Measurements from ENCODE around the gene SHMT1. TPM values are rescaled to one million over a fixed set of nuclear protein-coding genes. Genes with fewer than 3 reads are reported as not detected.
"Not testable (repeated sequence)": the region's sequence is repeated elsewhere in the genome, so short reads cannot be mapped to it uniquely, and the experiment has no call there.

Gene SHMT1
- total and polyA plus RNA-seq, 2 donors, result 16.1 to 34.2 TPM

- DNase-seq (ENCODE audit: low read depth in 6 of 9, low spot score in 9 of 9), result not testable (repeated sequence)
Observed at GRCh38 chr17:18298061-18298460, 65.3 kb downstream of the SHMT1 start.

GRCh38 chr17:18291718-18292540 lies 71.4 kb downstream of the SHMT1 start:
- Histone ChIP-seq H3K4me1 (ENCODE audit: control insufficient read depth in 2 of 2, insufficient read depth in 2 of 2, low read length in 2 of 2) (no peaks in the 10 kb centered on the region), H3K36me3 (ENCODE audit: control insufficient read depth in 2 of 2, insufficient read depth in 2 of 2, low read length in 1 of 2) (peaks cover 68 to 72% of the 10 kb centered on the region in 2 donors), H3K4me3 (ENCODE audit: low read length in 2 of 2) (no peak overlapping the region), H3K9me3 (ENCODE audit: control insufficient read depth in 2 of 2, insufficient read depth in 1 of 2, low read length in 1 of 2) (no peaks in the 10 kb centered on the region), H3K27me3 (ENCODE audit: control insufficient read depth in 2 of 2, insufficient read depth in 1 of 2, low read length in 1 of 2) (no peaks in the 10 kb centered on the region), H3K27ac (ENCODE audit: low read depth in 1 of 2, low read length in 1 of 2) (no peak overlapping the region)
- WGBS, result 97% methylated on average over 15 of the region's 15 CpGs
- DNase-seq (ENCODE audit: low read depth in 6 of 9, low spot score in 9 of 9), result no peak

More at GRCh38 chr17:18298061-18298460, 65.3 kb downstream of the SHMT1 start:
- H3K27ac ChIP-seq (ENCODE audit: low read depth in 1 of 2, low read length in 1 of 2); H3K9me3 ChIP-seq (ENCODE audit: control insufficient read depth in 2 of 2, insufficient read depth in 1 of 2, low read length in 1 of 2); H3K27me3 ChIP-seq (ENCODE audit: control insufficient read depth in 2 of 2, insufficient read depth in 1 of 2, low read length in 1 of 2); H3K4me3 ChIP-seq (ENCODE audit: low read length in 2 of 2); H3K4me1 ChIP-seq (ENCODE audit: control insufficient read depth in 2 of 2, insufficient read depth in 2 of 2, low read length in 2 of 2): not testable (repeated sequence)
- 97% methylated on average over 27 of the region's 30 CpGs for WGBS
- peaks cover 54 to 61% of the 10 kb centered on the region in 2 donors for H3K36me3 ChIP-seq (ENCODE audit: control insufficient read depth in 2 of 2, insufficient read depth in 2 of 2, low read length in 1 of 2)

- Histone ChIP-seq H3K9me3 (ENCODE audit: control insufficient read depth in 2 of 2, insufficient read depth in 1 of 2, low read length in 1 of 2) (peaks cover 0 to 2% of the 10 kb centered on the region in 2 donors), H3K4me3 (ENCODE audit: low read length in 2 of 2) (no peak overlapping the region), H3K4me1 (ENCODE audit: control insufficient read depth in 2 of 2, insufficient read depth in 2 of 2, low read length in 2 of 2) (no peaks in the 10 kb centered on the region), H3K36me3 (ENCODE audit: control insufficient read depth in 2 of 2, insufficient read depth in 2 of 2, low read length in 1 of 2) (peaks cover 78 to 81% of the 10 kb centered on the region in 2 donors), H3K27me3 (ENCODE audit: control insufficient read depth in 2 of 2, insufficient read depth in 1 of 2, low read length in 1 of 2) (no peaks in the 10 kb centered on the region), H3K27ac (ENCODE audit: low read depth in 1 of 2, low read length in 1 of 2) (no peak overlapping the region)
- 99% methylated on average over 11 of the region's 11 CpGs for WGBS
- DNase-seq (ENCODE audit: low read depth in 6 of 9, low spot score in 9 of 9), result no peak
Observed at GRCh38 chr17:18285296-18285695, 78.1 kb downstream of the SHMT1 start.

- no peak for DNase-seq (ENCODE audit: low read depth in 6 of 9, low spot score in 9 of 9)
- 98% methylated on average over 6 of the region's 6 CpGs for WGBS
Observed at GRCh38 chr17:18281788-18282187, 81.6 kb downstream of the SHMT1 start.

GRCh38 chr17:18280766-18281371 lies 82.5 kb downstream of the SHMT1 start:
- H3K4me3 ChIP-seq (ENCODE audit: low read length in 2 of 2), result no peak overlapping the region
- WGBS, result 92% methylated on average over 5 of the region's 5 CpGs
- no peaks in the 10 kb centered on the region for H3K27me3 ChIP-seq (ENCODE audit: control insufficient read depth in 2 of 2, insufficient read depth in 1 of 2, low read length in 1 of 2)
- no peaks in the 10 kb centered on the region for H3K4me1 ChIP-seq (ENCODE audit: control insufficient read depth in 2 of 2, insufficient read depth in 2 of 2, low read length in 2 of 2)
- no peak for DNase-seq (ENCODE audit: low read depth in 6 of 9, low spot score in 9 of 9)
- peaks cover 80 to 83% of the 10 kb centered on the region in 2 donors for H3K36me3 ChIP-seq (ENCODE audit: control insufficient read depth in 2 of 2, insufficient read depth in 2 of 2, low read length in 1 of 2)
- H3K27ac ChIP-seq (ENCODE audit: low read depth in 1 of 2, low read length in 1 of 2), result no peak overlapping the region
- peaks cover 0 to 3% of the 10 kb centered on the region in 2 donors for H3K9me3 ChIP-seq (ENCODE audit: control insufficient read depth in 2 of 2, insufficient read depth in 1 of 2, low read length in 1 of 2)

More at GRCh38 chr17:18281788-18282187, 81.6 kb downstream of the SHMT1 start:
- Histone ChIP-seq H3K4me1 (ENCODE audit: control insufficient read depth in 2 of 2, insufficient read depth in 2 of 2, low read length in 2 of 2) (no peaks in the 10 kb centered on the region), H3K27me3 (ENCODE audit: control insufficient read depth in 2 of 2, insufficient read depth in 1 of 2, low read length in 1 of 2) (no peaks in the 10 kb centered on the region), H3K9me3 (ENCODE audit: control insufficient read depth in 2 of 2, insufficient read depth in 1 of 2, low read length in 1 of 2) (peaks cover 0 to 3% of the 10 kb centered on the region in 2 donors), H3K27ac (ENCODE audit: low read depth in 1 of 2, low read length in 1 of 2) (no peak overlapping the region), H3K36me3 (ENCODE audit: control insufficient read depth in 2 of 2, insufficient read depth in 2 of 2, low read length in 1 of 2) (peaks cover 72 to 80% of the 10 kb centered on the region in 2 donors), H3K4me3 (ENCODE audit: low read length in 2 of 2) (no peak overlapping the region)

GRCh38 chr17:18280249-18280648 lies 83.1 kb downstream of the SHMT1 start:
- Histone ChIP-seq H3K27ac (ENCODE audit: low read depth in 1 of 2, low read length in 1 of 2) (no peak overlapping the region), H3K4me1 (ENCODE audit: control insufficient read depth in 2 of 2, insufficient read depth in 2 of 2, low read length in 2 of 2) (no peaks in the 10 kb centered on the region), H3K27me3 (ENCODE audit: control insufficient read depth in 2 of 2, insufficient read depth in 1 of 2, low read length in 1 of 2) (no peaks in the 10 kb centered on the region), H3K36me3 (ENCODE audit: control insufficient read depth in 2 of 2, insufficient read depth in 2 of 2, low read length in 1 of 2) (peaks cover 78 to 79% of the 10 kb centered on the region in 2 donors), H3K9me3 (ENCODE audit: control insufficient read depth in 2 of 2, insufficient read depth in 1 of 2, low read length in 1 of 2) (peaks cover 0 to 3% of the 10 kb centered on the region in 2 donors), H3K4me3 (ENCODE audit: low read length in 2 of 2) (no peak overlapping the region)
- DNase-seq (ENCODE audit: low read depth in 6 of 9, low spot score in 9 of 9), result no peak
- whole genome bisulfite sequencing, result 97% methylated on average over 4 of the region's 4 CpGs

GRCh38 chr17:18278867-18279266 lies 84.5 kb downstream of the SHMT1 start:
- Histone ChIP-seq H3K9me3 (ENCODE audit: control insufficient read depth in 2 of 2, insufficient read depth in 1 of 2, low read length in 1 of 2) (peaks cover 0 to 3% of the 10 kb centered on the region in 2 donors), H3K27me3 (ENCODE audit: control insufficient read depth in 2 of 2, insufficient read depth in 1 of 2, low read length in 1 of 2) (no peaks in the 10 kb centered on the region), H3K36me3 (ENCODE audit: control insufficient read depth in 2 of 2, insufficient read depth in 2 of 2, low read length in 1 of 2) (peaks cover 79 to 80% of the 10 kb centered on the region in 2 donors), H3K27ac (ENCODE audit: low read depth in 1 of 2, low read length in 1 of 2) (no peak overlapping the region), H3K4me1 (ENCODE audit: control insufficient read depth in 2 of 2, insufficient read depth in 2 of 2, low read length in 2 of 2) (no peaks in the 10 kb centered on the region), H3K4me3 (ENCODE audit: low read length in 2 of 2) (no peak overlapping the region)
- WGBS, result 97% methylated on average over 3 of the region's 3 CpGs
- no peak for DNase-seq (ENCODE audit: low read depth in 6 of 9, low spot score in 9 of 9)
